ENCODE results near the gene KCTD10. TPM values are rescaled to one million over a fixed set of nuclear protein-coding genes. Genes with fewer than 3 reads are reported as not detected.

The KCTD10 gene
- total RNA-seq, 2 donors from 2014 or later = 34.4 to 55.9 TPM

GRCh38 chr12:109489016-109489954 lies 12.2 kb upstream of the KCTD10 start:
- H3K9me3 ChIP-seq = no peaks in the 10 kb centered on the region
- peaks cover 88% of the 10 kb centered on the region for H3K36me3 ChIP-seq
- DNase-seq (ENCODE audit: low spot score) = no peak
- TF ChIP-seq CTCF (IDR thresholded peaks at IDR 0.05) = no peak
- H3K27ac ChIP-seq = no peak overlapping the region
- H3K27me3 ChIP-seq = no peaks in the 10 kb centered on the region
- no peak overlapping the region for H3K4me3 ChIP-seq
- no peaks in the 10 kb centered on the region for H3K4me1 ChIP-seq

GRCh38 chr12:109488051-109488665 lies 11.1 kb upstream of the KCTD10 start:
- TF ChIP-seq CTCF (IDR thresholded peaks at IDR 0.05) = no peak
- no peak for DNase-seq (ENCODE audit: low spot score)
- H3K4me1 ChIP-seq = no peaks in the 10 kb centered on the region
- H3K9me3 ChIP-seq = no peaks in the 10 kb centered on the region
- H3K36me3 ChIP-seq = peaks cover 97% of the 10 kb centered on the region
- no peak overlapping the region for H3K27ac ChIP-seq
- no peaks in the 10 kb centered on the region for H3K27me3 ChIP-seq
- no peak overlapping the region for H3K4me3 ChIP-seq

- Histone ChIP-seq H3K27me3 (no peaks in the 10 kb centered on the region), H3K4me3 (no peak overlapping the region), H3K4me1 (no peaks in the 10 kb centered on the region), H3K27ac (no peak overlapping the region), H3K36me3 (peaks cover 91% of the 10 kb centered on the region), H3K9me3 (no peaks in the 10 kb centered on the region)
- TF ChIP-seq CTCF (IDR thresholded peaks at IDR 0.05) = no peak
- DNase-seq (ENCODE audit: low spot score) = no peak
Measured at GRCh38 chr12:109487181-109488050, 10.3 kb upstream of the KCTD10 start.

- TF ChIP-seq CTCF (IDR thresholded peaks at IDR 0.05) = no peak
- H3K36me3 ChIP-seq = peaks cover 69% of the 10 kb centered on the region
Measured at GRCh38 chr12:109485201-109485600, 8.1 kb upstream of the KCTD10 start.

GRCh38 chr12:109483346-109483745 lies 6.2 kb upstream of the KCTD10 start:
- H3K4me3 ChIP-seq = no peak overlapping the region
- H3K36me3 ChIP-seq = peaks cover 50% of the 10 kb centered on the region
- peaks cover 0 to 6% of the 10 kb centered on the region in 2 donors for H3K4me1 ChIP-seq
- H3K27ac ChIP-seq = no peak overlapping the region
- H3K27me3 ChIP-seq = no peaks in the 10 kb centered on the region
- no peaks in the 10 kb centered on the region for H3K9me3 ChIP-seq
- DNase-seq (ENCODE audit: low spot score) = no peak
- no peak for TF ChIP-seq CTCF (IDR thresholded peaks at IDR 0.05)

More at GRCh38 chr12:109485201-109485600, 8.1 kb upstream of the KCTD10 start:
- Histone ChIP-seq H3K27ac (no peak overlapping the region), H3K4me3 (no peak overlapping the region), H3K4me1 (no peaks in the 10 kb centered on the region), H3K9me3 (no peaks in the 10 kb centered on the region), H3K27me3 (no peaks in the 10 kb centered on the region)
- no peak for DNase-seq (ENCODE audit: low spot score)

All from right atrium auricular region (tissue), 2 donors.